BE2C (cell line): ENCODE measurements around the gene CNTNAP1.

Source experiments
- DNase-seq: peaks from one replicate; pipeline ENCODE4 v3.0.0-alpha.2; 2020
- H3K27me3 ChIP-seq: fragments of 250-450 bp; sonication (Bioruptor Pico); 2 replicates; pipeline ENCODE4 v1.5.1; 2020; ENCODE audit warnings: mild to moderate bottlenecking
- H3K36me3 ChIP-seq: fragments of 250-450 bp; sonication (Bioruptor Pico); 2 replicates; pipeline ENCODE4 v1.5.1; 2020; ENCODE audit warnings: mild to moderate bottlenecking
- H3K4me1 ChIP-seq: fragments of 250-450 bp; sonication (Bioruptor Pico); 2 replicates; pipeline ENCODE4 v1.5.1; 2020
- H3K4me3 ChIP-seq: 2 replicates; pipeline ENCODE4 v1.5.1; 2011; ENCODE audit warnings: low read depth, low read length
- H3K9me3 ChIP-seq: fragments of 250-450 bp; sonication (Bioruptor Pico); 2 replicates; pipeline ENCODE4 v1.5.1; 2020
- TF ChIP-seq, protein P1 (sequence below): IDR thresholded peaks from 2 replicates; pipeline ENCODE4 v1.5.1; 2012; ENCODE audit warnings: mild to moderate bottlenecking, low read depth, low read length

Gene CNTNAP1

DNA sequence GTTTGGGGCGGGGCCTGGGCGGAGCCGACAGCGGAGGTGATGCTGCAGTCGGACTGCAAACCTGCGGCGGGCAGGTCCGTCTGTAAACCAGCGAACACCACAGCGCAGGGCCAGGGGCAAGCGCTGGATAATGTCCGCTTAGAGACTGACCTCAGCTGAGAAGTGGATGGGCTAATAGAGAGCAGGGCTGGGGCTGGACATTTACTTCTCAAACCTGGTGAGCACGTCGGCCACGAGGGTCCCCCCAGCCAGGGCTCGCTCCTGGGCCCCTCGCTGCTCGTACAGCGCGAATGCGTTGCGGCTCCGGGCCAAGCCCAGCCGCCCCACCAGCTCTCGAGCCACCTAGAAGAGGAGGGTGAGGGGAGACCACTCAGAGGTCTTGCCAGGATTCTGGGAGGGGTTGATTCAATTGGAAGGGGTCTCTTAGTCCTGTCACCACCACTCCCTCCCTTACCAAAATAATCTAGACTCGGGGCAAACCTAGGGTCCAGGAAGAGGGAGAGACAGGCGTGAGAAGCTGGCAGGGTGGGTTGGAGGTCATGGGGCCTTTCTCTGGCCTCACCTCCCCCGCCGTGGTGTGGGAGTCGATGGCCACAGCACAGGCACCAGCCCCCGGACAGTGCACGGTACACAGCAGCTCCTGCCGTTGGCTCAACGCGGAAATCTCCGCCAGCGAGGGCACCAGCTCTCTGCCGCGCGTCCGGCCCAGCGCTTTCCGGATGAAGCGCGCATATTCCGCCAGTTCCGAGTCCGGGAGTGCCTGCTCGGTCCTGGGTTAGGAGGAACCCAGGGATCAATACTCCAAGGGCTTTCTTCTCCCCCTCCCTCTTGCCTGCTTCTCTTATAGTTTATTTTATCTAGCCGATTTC is 11.3 kb upstream of the CNTNAP1 start:
- Histone ChIP-seq H3K27me3 (no peaks in the 10 kb centered on the region), H3K9me3 (no peaks in the 10 kb centered on the region), H3K4me3 (no peak overlapping the region), H3K4me1 (peaks cover 23% of the 10 kb centered on the region), H3K36me3 (peaks cover 70% of the 10 kb centered on the region)
- TF ChIP-seq, protein P1, sequence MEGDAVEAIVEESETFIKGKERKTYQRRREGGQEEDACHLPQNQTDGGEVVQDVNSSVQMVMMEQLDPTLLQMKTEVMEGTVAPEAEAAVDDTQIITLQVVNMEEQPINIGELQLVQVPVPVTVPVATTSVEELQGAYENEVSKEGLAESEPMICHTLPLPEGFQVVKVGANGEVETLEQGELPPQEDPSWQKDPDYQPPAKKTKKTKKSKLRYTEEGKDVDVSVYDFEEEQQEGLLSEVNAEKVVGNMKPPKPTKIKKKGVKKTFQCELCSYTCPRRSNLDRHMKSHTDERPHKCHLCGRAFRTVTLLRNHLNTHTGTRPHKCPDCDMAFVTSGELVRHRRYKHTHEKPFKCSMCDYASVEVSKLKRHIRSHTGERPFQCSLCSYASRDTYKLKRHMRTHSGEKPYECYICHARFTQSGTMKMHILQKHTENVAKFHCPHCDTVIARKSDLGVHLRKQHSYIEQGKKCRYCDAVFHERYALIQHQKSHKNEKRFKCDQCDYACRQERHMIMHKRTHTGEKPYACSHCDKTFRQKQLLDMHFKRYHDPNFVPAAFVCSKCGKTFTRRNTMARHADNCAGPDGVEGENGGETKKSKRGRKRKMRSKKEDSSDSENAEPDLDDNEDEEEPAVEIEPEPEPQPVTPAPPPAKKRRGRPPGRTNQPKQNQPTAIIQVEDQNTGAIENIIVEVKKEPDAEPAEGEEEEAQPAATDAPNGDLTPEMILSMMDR: no peak
- no peak for DNase-seq

DNA sequence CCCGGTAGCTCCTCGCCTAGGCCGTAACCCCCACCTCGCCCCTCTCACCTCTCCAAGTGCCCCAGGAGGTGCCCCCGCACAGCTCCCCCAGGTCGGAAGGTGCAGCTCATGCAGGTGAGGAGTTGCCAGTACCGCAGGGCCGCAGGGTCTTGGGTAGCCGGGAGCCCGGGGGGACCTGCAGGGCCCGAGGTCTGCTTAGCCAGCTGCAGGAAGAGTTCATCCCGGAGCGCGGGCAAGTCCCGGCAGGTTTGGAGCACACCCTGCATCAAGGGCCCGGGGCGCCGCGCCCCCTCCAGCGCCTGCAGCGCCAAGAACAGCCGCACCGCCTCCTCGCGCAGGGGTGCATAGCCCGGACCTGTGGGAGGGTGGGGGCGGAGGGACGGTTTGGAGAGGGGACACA is 10.3 kb upstream of the CNTNAP1 start:
- peaks cover 21% of the 10 kb centered on the region for H3K4me1 ChIP-seq
- H3K4me3 ChIP-seq: no peak overlapping the region
- no peaks in the 10 kb centered on the region for H3K27me3 ChIP-seq
- peaks cover 61% of the 10 kb centered on the region for H3K36me3 ChIP-seq
- H3K9me3 ChIP-seq: no peaks in the 10 kb centered on the region
- no peak for DNase-seq
- TF ChIP-seq, protein P1: no peak

DNA sequence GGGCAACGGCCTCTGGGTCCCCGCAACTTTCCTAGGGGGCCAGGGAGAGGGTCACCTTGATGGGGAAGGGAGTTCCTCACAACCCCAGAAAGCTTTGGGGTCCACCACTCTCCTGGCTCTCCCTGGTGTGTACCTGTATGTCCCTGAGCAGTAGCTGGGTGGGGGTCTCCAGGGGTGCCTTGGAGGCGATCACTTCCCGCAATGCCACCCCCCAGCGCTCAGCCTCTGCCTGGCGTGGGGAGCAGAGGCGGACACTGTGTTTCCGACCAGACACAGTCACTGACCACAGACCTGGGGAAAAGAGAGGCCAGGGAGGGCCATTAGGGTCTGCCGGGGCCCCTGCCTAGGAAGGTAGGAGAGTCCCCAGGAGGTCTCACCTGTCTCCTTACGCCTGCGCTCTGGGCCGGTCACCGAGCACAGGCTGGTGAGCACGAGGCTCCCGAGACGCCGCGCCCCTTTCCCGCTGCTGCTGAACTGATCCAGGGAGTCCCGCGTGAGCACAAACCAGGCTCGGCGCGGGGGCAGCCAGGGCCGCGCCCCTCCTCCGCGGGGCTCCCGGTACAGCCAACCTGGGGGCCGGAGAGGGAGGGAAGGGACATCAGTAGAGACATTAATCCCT is 9.0 kb upstream of the CNTNAP1 start:
- H3K27me3 ChIP-seq: no peaks in the 10 kb centered on the region
- peaks cover 14% of the 10 kb centered on the region for H3K4me1 ChIP-seq
- no peaks in the 10 kb centered on the region for H3K9me3 ChIP-seq
- peaks cover 53% of the 10 kb centered on the region for H3K36me3 ChIP-seq
- no peak for DNase-seq
- TF ChIP-seq, protein P1: no peak
- H3K4me3 ChIP-seq: no peak overlapping the region

DNA sequence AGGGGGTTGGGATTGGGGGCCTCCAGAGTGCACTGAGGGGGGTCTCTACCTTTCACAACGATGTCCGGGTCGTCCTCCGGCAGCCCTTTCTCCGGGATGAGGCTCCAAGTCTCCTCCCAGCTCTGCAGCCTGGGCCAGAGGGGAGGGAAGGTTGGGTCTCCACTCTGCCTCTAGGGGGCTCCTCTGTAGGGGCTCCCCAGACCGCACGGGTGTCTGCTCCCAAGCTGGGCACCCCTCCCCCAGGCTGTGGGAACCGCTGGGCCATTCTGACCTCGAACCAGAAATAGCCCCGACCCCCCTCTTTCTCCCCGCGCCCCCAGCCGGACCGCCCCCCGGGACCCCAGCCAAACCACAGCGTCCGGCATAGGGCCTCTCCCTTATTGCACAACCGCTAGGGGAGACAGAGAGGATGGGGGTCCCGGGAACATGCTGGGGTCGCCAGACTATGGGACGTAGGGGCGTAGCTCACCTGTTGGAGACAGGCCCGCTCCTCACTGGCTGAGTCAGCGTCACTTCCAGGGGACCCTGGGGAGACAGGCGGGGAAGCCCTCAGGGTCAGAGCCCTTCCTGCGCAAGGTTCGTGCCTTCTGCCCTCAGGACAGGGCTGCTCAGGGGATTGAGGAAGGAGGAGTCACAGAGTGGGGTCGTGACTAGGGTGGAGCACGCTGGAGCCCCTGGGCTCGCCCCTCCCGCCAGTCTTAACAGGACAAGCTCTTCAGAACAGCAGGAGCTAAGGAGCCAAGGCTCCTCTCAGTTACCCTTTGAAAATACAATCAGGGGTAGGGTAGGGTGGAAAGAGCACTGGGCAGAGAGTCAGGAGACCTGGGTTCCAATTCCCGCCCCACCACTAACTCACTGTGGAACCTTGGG is 8.2 kb upstream of the CNTNAP1 start:
- TF ChIP-seq, protein P1: peak; percentile 52
- peak; percentile 47 for DNase-seq
- H3K9me3 ChIP-seq: no peaks in the 10 kb centered on the region
- H3K4me3 ChIP-seq: peak overlapping the region; percentile 97
- H3K4me1 ChIP-seq: peaks cover 9% of the 10 kb centered on the region
- peaks cover 46% of the 10 kb centered on the region for H3K36me3 ChIP-seq
- H3K27me3 ChIP-seq: no peaks in the 10 kb centered on the region

DNA sequence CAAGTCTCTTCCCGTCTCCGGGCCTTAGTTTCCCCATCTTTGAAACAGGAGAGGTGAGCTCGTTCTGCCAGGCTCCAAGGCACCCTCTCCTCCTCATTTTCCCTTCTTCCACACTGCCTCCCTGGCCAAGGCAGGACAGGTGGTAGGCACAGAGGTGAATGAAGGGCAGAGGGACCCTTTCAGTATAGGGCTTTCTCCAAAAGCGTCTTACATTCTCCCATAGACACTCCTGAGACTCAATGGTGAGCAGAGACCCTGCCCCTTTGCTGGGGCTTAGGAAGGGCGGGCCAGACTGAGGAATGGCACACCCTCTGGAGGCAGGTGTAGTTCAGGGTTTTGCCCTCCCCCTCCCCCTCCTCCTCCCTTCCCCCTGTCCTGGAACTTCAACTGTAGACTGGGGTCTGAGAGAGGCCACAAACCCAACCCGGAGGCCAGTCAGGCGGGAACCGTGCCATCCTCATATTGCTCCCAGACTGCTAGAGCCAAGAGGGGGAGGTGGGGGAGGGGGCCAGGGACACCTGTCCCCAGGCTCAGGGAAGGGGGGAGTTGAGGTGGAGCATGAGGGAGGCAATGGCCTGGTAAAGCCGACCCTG is 7.5 kb upstream of the CNTNAP1 start:
- no peak for DNase-seq
- no peaks in the 10 kb centered on the region for H3K27me3 ChIP-seq
- TF ChIP-seq, protein P1: no peak
- peaks cover 39% of the 10 kb centered on the region for H3K36me3 ChIP-seq
- no peaks in the 10 kb centered on the region for H3K9me3 ChIP-seq
- H3K4me1 ChIP-seq: peaks cover 9% of the 10 kb centered on the region
- peak overlapping the region; percentile 97 for H3K4me3 ChIP-seq
